MM.1S (cell line): ENCODE results near the gene CASTOR2.
"Not testable (repeated sequence)": the region's sequence is repeated elsewhere in the genome, so short reads cannot be mapped to it uniquely, and the experiment has no call there.

ENCODE experiments used
- DNase-seq: peaks from one replicate; pipeline ENCODE4 v3.0.0-alpha.2; 2015
- H2AFZ ChIP-seq: fragments of 300-600 bp; sonication (generic); 2 replicates; pipeline ENCODE4 v1.6.0; 2016; ENCODE audit warnings: antibody characterized with exemption, low read length
- H3F3A ChIP-seq: fragments of 300-600 bp; sonication (generic); 2 replicates; pipeline ENCODE4 v1.6.1; 2016; ENCODE audit warnings: mild to moderate bottlenecking, antibody characterized with exemption, low read length, moderate library complexity, mixed read lengths; ENCODE audit not compliant: insufficient read depth
- H3K27ac ChIP-seq: fragments of 300-600 bp; sonication (generic); 2 replicates; pipeline ENCODE4 v1.5.1; 2016; ENCODE audit warnings: mild to moderate bottlenecking, low read length
- H3K27me3 ChIP-seq: fragments of 300-600 bp; sonication (generic); replicated peaks from 2 replicates; pipeline ENCODE4 v1.6.0; 2016; ENCODE audit warnings: low read length; ENCODE audit not compliant: insufficient read depth
- H3K36me3 ChIP-seq: fragments of 300-600 bp; sonication (generic); replicated peaks from 2 replicates; pipeline ENCODE4 v1.6.1; 2016; ENCODE audit warnings: mild to moderate bottlenecking, low read length, mixed read lengths; ENCODE audit not compliant: insufficient read depth
- H3K4me1 ChIP-seq: fragments of 300-600 bp; sonication (generic); 2 replicates; pipeline ENCODE4 v1.6.1; 2016; ENCODE audit warnings: low read length, mixed read lengths
- H3K4me2 ChIP-seq: fragments of 300-600 bp; sonication (generic); 2 replicates; pipeline ENCODE4 v1.6.0; 2016; ENCODE audit warnings: low read depth, low read length
- H3K4me3 ChIP-seq: fragments of 300-600 bp; sonication (generic); 2 replicates; pipeline ENCODE4 v1.5.1; 2016; ENCODE audit warnings: low read length, mixed read lengths
- H3K79me2 ChIP-seq: fragments of 300-600 bp; sonication (generic); 2 replicates; pipeline ENCODE4 v1.6.1; 2016; ENCODE audit warnings: mixed run types, low read length, mixed read lengths
- H3K9ac ChIP-seq: fragments of 300-600 bp; sonication (generic); 2 replicates; pipeline ENCODE4 v1.6.1; 2016; ENCODE audit warnings: low read length, mixed read lengths
- H3K9me2 ChIP-seq: fragments of 300-600 bp; sonication (generic); replicated peaks from 2 replicates; pipeline ENCODE4 v1.6.1; 2016; ENCODE audit warnings: mild to moderate bottlenecking, low read length, mixed read lengths; ENCODE audit not compliant: insufficient read depth
- H3K9me3 ChIP-seq: fragments of 300-600 bp; sonication (generic); replicated peaks from 2 replicates; pipeline ENCODE4 v1.6.1; 2016; ENCODE audit warnings: mild to moderate bottlenecking, low read length, mixed read lengths; ENCODE audit not compliant: insufficient read depth
- H4K20me1 ChIP-seq: fragments of 300-600 bp; sonication (generic); 2 replicates; pipeline ENCODE4 v1.6.1; 2016; ENCODE audit warnings: mild to moderate bottlenecking, low read length, moderate library complexity, mixed read lengths; ENCODE audit not compliant: insufficient read depth
- EZH2 ChIP-seq: fragments of 300-600 bp; sonication (generic); optimal IDR thresholded peaks from 2 replicates; pipeline ENCODE3; 2017; ENCODE audit warnings: low read depth, mild to moderate bottlenecking, antibody characterized with exemption, low read length, mixed read lengths
- EZH2phosphoT487 ChIP-seq: fragments of 300-600 bp; sonication (generic); IDR thresholded peaks from 2 replicates; pipeline ENCODE4 v1.6.1; 2018; ENCODE audit warnings: antibody characterized with exemption, low read length
- TF ChIP-seq, protein P1 (sequence below): fragments of 300-600 bp; sonication (generic); IDR thresholded peaks from 2 replicates; pipeline ENCODE4 v1.5.1; 2016; ENCODE audit warnings: antibody characterized with exemption, low read length, mixed read lengths

CASTOR2 gene

DNA sequence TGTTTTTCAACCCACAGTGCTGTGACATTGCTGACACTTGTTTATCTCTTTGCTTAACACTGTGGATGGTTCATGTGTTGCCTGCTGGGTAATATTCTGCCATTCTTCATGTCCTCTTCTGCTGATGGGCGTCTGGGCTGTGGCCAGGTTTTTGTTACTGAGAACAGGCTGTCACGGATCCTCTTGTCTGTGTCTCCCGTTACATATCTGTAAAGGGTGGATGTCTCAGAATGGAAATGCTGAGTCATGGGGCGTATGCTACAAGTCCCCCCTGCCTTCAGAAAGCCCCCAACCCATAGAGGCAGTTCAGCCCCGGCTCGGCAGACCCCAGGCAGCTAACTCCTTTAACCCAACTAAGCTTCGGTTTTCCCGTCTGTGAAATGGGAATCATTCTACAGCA, 33.3 kb downstream of the CASTOR2 start:
- not testable (repeated sequence) for H3K79me2 ChIP-seq, H3F3A ChIP-seq, H3K4me1 ChIP-seq, H3K36me3 ChIP-seq, H3K27ac ChIP-seq, H3K9me3 ChIP-seq, H3K9me2 ChIP-seq, H2AFZ ChIP-seq, H3K4me3 ChIP-seq, H3K27me3 ChIP-seq, H3K4me2 ChIP-seq, H4K20me1 ChIP-seq, DNase-seq, H3K9ac ChIP-seq

DNA sequence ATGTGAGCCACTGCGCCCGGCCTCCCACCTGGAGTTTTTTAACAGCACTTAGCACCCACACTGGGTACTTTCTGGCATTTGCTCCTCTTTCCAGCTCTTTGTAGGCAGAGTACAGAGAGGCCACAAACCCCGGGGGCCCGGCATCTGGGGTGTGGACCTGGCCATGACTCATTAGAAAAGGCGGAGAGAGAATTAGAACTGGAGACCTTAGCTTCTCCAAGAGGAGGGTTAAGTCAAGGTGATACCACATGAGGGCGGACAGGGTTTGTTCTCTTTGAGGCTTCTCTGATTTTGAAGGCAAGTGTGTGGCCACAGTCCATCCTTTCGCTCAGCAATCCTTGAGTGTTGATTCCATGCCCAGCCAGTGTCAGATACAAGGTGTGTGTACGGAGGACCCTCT, 36.9 kb downstream of the CASTOR2 start:
- H3K27ac ChIP-seq, H3K27me3 ChIP-seq, H3K36me3 ChIP-seq, DNase-seq, H3F3A ChIP-seq, H4K20me1 ChIP-seq, H3K4me2 ChIP-seq, H3K9ac ChIP-seq, H3K9me2 ChIP-seq, H3K4me3 ChIP-seq, H3K9me3 ChIP-seq, H3K4me1 ChIP-seq, H2AFZ ChIP-seq, H3K79me2 ChIP-seq: not testable (repeated sequence)

DNA sequence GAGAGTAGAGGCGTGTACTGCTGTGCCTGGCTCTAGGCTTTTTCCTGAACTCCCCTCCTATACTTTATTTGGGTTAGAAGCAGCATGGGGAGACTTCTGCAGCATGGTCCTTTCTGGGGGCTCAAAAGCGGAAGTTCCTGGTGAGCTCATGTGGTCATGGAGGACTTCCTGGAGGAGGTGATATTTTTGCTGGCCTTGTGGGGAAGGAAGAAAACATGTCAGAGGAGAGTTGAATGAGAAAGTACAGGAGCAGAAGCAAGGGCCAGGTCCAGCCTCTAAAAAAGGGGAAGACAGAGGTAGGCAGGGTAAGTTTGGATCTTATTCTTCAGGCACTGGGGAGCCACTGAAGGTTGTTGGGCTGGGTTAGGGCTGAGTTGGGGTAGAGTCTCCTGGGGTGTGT, 45.5 kb downstream of the CASTOR2 start:
- no peaks in the 10 kb centered on the region for H3K9me3 ChIP-seq
- TF ChIP-seq EZH2, result no peak
- no peak for TF ChIP-seq EZH2phosphoT487
- TF ChIP-seq, protein P1, sequence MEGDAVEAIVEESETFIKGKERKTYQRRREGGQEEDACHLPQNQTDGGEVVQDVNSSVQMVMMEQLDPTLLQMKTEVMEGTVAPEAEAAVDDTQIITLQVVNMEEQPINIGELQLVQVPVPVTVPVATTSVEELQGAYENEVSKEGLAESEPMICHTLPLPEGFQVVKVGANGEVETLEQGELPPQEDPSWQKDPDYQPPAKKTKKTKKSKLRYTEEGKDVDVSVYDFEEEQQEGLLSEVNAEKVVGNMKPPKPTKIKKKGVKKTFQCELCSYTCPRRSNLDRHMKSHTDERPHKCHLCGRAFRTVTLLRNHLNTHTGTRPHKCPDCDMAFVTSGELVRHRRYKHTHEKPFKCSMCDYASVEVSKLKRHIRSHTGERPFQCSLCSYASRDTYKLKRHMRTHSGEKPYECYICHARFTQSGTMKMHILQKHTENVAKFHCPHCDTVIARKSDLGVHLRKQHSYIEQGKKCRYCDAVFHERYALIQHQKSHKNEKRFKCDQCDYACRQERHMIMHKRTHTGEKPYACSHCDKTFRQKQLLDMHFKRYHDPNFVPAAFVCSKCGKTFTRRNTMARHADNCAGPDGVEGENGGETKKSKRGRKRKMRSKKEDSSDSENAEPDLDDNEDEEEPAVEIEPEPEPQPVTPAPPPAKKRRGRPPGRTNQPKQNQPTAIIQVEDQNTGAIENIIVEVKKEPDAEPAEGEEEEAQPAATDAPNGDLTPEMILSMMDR, result no peak
- no peak overlapping the region for H3K27ac ChIP-seq
- H2AFZ ChIP-seq, result no peak overlapping the region
- H4K20me1 ChIP-seq, result no peaks in the 10 kb centered on the region
- no peaks in the 10 kb centered on the region for H3K4me1 ChIP-seq
- H3K27me3 ChIP-seq, result no peaks in the 10 kb centered on the region
- H3K4me2 ChIP-seq, result no peak overlapping the region
- no peak for DNase-seq
- no peak overlapping the region for H3K9ac ChIP-seq
- H3K9me2 ChIP-seq, result no peaks in the 10 kb centered on the region
- no peak overlapping the region for H3K4me3 ChIP-seq
- no peaks in the 10 kb centered on the region for H3K79me2 ChIP-seq
- H3F3A ChIP-seq, result no peaks in the 10 kb centered on the region
- no peaks in the 10 kb centered on the region for H3K36me3 ChIP-seq

DNA sequence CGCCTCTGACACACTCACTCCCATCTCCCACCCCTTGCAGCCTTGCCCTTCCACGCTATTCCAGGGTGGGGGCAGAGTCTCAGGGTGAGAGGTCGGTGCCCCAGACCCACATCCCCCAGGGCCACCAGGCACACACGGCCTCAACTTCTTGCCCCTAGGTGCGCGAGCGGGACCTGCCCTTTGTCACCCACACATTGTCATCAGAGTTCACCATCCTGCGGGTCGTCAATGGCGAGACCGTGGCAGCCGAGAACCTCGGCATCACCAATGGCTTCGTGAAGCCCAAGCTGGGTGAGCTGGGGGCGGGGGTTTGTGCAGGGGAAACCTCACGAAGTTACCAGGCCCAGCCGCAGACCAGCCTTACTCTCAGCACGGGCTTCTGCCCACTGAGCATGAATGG, 53.3 kb downstream of the CASTOR2 start:
- Histone ChIP-seq H3F3A (no peaks in the 10 kb centered on the region), H2AFZ (no peak overlapping the region), H3K4me2 (no peak overlapping the region), H3K4me3 (no peak overlapping the region), H3K9me3 (no peaks in the 10 kb centered on the region), H3K27ac (no peak overlapping the region), H3K9ac (no peak overlapping the region), H3K9me2 (no peaks in the 10 kb centered on the region), H3K79me2 (no peaks in the 10 kb centered on the region), H4K20me1 (no peaks in the 10 kb centered on the region), H3K36me3 (no peaks in the 10 kb centered on the region), H3K4me1 (no peaks in the 10 kb centered on the region), H3K27me3 (no peaks in the 10 kb centered on the region)
- no peak for TF ChIP-seq EZH2
- DNase-seq, result no peak

DNA sequence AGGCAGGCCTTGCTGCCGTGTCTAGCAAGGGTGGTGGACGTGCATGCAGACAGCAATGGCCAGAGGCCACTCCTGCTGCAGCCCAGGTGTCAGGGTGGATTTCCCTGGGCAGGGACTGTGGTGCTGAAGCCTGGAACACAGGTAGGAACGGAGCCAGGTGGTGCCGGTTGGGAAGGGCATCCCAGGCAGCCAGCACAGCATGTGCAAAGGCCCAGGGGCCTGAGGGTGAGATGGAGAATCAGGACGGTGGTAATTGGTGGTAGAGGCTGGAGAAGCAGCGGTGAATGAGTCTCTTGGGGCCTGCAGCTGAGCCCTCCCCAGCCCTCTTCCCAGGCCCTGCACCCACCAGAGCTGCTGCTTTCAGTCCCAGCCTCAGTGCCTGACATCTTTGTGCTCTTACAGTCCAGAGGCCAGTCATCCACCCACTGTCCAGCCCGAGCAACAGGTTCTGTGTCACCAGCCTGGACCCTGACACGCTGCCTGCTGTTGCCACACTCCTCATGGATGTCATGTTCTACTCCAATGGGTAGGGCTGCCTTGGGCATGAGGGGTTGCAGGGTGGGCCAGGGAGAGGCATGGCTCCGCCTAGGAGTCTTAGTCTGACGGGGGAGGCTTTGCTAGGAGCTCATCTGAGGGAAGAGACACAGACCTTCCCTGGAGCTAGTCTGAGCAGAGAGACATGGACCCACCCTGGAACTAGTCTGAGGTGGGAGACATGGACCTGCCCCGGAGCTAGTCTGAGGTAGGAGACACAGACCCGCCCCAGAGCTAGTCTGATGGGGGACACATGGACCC, 54.3 kb downstream of the CASTOR2 start:
- Histone ChIP-seq H3K9me2 (no peaks in the 10 kb centered on the region), H2AFZ (no peak overlapping the region), H3F3A (no peaks in the 10 kb centered on the region), H3K9me3 (no peaks in the 10 kb centered on the region), H3K9ac (no peak overlapping the region), H3K27me3 (no peaks in the 10 kb centered on the region), H4K20me1 (no peaks in the 10 kb centered on the region), H3K4me2 (no peak overlapping the region), H3K4me1 (no peaks in the 10 kb centered on the region), H3K27ac (no peak overlapping the region), H3K79me2 (no peaks in the 10 kb centered on the region), H3K36me3 (no peaks in the 10 kb centered on the region), H3K4me3 (no peak overlapping the region)
- no peak for DNase-seq
- TF ChIP-seq EZH2, result no peak
- no peak for TF ChIP-seq EZH2phosphoT487
- TF ChIP-seq, protein P1, result no peak
